GM19238 (cell line): Measurements from ENCODE around the gene TMEM87A.
A peak's percentile ranks its signal among the peaks of the same experiment; 100 is the strongest.
"Not testable (repeated sequence)": the region's sequence is repeated elsewhere in the genome, so short reads cannot be mapped to it uniquely, and the experiment has no call there.

ENCODE experiments used
- DNase-seq: peaks from one replicate; pipeline ENCODE4 v3.0.0; 2011; ENCODE audit warnings: low spot score; ENCODE audit not compliant: insufficient read length

The TMEM87A gene

GRCh38 chr15:42273900-42274701 is 868 bp upstream of the TMEM87A start:
- peak; percentile 15 for DNase-seq

GRCh38 chr15:42270996-42271395 is 2.2 kb downstream of the TMEM87A start:
- no peak for DNase-seq

GRCh38 chr15:42270551-42270950 is 2.7 kb downstream of the TMEM87A start:
- no peak for DNase-seq

GRCh38 chr15:42267286-42267685 is 5.9 kb downstream of the TMEM87A start:
- no peak for DNase-seq

GRCh38 chr15:42264795-42265194 is 8.4 kb downstream of the TMEM87A start:
- no peak for DNase-seq

- no peak for DNase-seq
Measured at GRCh38 chr15:42253300-42253699, 19.9 kb downstream of the TMEM87A start.

GRCh38 chr15:42240823-42241222 is 32.4 kb downstream of the TMEM87A start:
- no peak for DNase-seq

- no peak for DNase-seq
Measured at GRCh38 chr15:42239528-42240182, 33.6 kb downstream of the TMEM87A start.

- no peak for DNase-seq
Measured at GRCh38 chr15:42233107-42233506, 40.1 kb downstream of the TMEM87A start.

GRCh38 chr15:42232606-42233005 is 40.6 kb downstream of the TMEM87A start:
- no peak for DNase-seq

- DNase-seq: no peak
Measured at GRCh38 chr15:42231088-42231487, 42.1 kb downstream of the TMEM87A start.

- DNase-seq: not testable (repeated sequence)
Measured at GRCh38 chr15:42228981-42229380, 44.3 kb downstream of the TMEM87A start.

GRCh38 chr15:42228036-42228435 is 45.2 kb downstream of the TMEM87A start:
- no peak for DNase-seq

- no peak for DNase-seq
Measured at GRCh38 chr15:42226648-42227047, 46.6 kb downstream of the TMEM87A start.

GRCh38 chr15:42220216-42220615 is 53.0 kb downstream of the TMEM87A start:
- no peak for DNase-seq

- no peak for DNase-seq
Measured at GRCh38 chr15:42218953-42219592, 54.2 kb downstream of the TMEM87A start.

- no peak for DNase-seq
Measured at GRCh38 chr15:42217568-42217967, 55.7 kb downstream of the TMEM87A start.

GRCh38 chr15:42215913-42216829 is 57.1 kb downstream of the TMEM87A start:
- DNase-seq: no peak

- DNase-seq: no peak
Measured at GRCh38 chr15:42214600-42214999, 58.6 kb downstream of the TMEM87A start.

GRCh38 chr15:42213511-42213910 is 59.7 kb downstream of the TMEM87A start:
- no peak for DNase-seq

GRCh38 chr15:42210696-42211095 is 62.5 kb downstream of the TMEM87A start:
- no peak for DNase-seq
